Adrenal gland (tissue), 5 donors: ENCODE measurements around the gene LCOR.

Source experiments
- POLR2A ChIP-seq, 2 donors: fragments of 450-650 bp; IDR thresholded peaks; one replicate each; pipeline ENCODE4 v1.6.1; 2017; ENCODE audit warnings: antibody characterized with exemption in 2 of 2, mild to moderate bottlenecking in 2 of 2, moderate library complexity in 1 of 2
- TF ChIP-seq, protein P1 (sequence below), 6 experiments: fragments of 450-650 bp in 4 of 6; fragments of 200-600 bp in 2 of 6; sonication (generic) in 1 of 6; IDR thresholded peaks; 1 replicate in 5 of 6; 2 replicates in 1 of 6; pipeline versions ENCODE4 v1.5.1 to v1.8.0; 2016 to 2021; ENCODE audit warnings: antibody characterized with exemption in 6 of 6, mild to moderate bottlenecking in 2 of 6, moderate library complexity in 1 of 6
- donor health status: DM: no; HTN: no; CAD: no.

DNA sequence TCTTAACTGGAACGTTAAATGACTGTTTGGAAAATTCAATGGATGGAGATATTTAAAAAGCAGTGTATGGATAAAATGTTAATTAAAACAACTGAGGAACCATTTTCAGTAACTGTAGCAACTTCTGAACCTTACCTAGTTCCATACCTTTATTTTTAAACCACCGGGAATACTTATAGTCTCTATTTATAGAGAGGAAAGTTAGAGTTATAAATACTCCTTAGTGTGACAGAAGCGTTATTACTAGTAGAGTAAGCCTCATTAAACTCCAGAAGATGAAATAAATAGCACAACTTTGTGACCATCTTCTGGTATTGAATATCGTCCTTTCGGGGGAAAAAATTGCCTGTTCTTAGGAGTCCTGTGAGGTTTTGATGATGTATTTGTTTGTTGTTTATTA is 114.9 kb downstream of the LCOR start:
- no peak for TF ChIP-seq POLR2A (IDR thresholded peaks at IDR 0.05)
- TF ChIP-seq, protein P1, sequence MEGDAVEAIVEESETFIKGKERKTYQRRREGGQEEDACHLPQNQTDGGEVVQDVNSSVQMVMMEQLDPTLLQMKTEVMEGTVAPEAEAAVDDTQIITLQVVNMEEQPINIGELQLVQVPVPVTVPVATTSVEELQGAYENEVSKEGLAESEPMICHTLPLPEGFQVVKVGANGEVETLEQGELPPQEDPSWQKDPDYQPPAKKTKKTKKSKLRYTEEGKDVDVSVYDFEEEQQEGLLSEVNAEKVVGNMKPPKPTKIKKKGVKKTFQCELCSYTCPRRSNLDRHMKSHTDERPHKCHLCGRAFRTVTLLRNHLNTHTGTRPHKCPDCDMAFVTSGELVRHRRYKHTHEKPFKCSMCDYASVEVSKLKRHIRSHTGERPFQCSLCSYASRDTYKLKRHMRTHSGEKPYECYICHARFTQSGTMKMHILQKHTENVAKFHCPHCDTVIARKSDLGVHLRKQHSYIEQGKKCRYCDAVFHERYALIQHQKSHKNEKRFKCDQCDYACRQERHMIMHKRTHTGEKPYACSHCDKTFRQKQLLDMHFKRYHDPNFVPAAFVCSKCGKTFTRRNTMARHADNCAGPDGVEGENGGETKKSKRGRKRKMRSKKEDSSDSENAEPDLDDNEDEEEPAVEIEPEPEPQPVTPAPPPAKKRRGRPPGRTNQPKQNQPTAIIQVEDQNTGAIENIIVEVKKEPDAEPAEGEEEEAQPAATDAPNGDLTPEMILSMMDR (IDR thresholded peaks at IDR 0.05), result no peak
